H9 (cell line): ENCODE data around the gene HYPK. TPM values are rescaled to one million over a fixed set of nuclear protein-coding genes. Genes with fewer than 3 reads are reported as not detected.

Source experiments
- DNase-seq: peaks from one replicate; pipeline ENCODE4 v3.0.0-alpha.2; 2017
- H2AFZ ChIP-seq: one replicate; pipeline ENCODE4 v1.6.1; 2013; ENCODE audit warnings: mild to moderate bottlenecking, low read length, control low read depth, moderate library complexity
- H2AK5ac ChIP-seq: 2 replicates; pipeline ENCODE4 v1.6.1; 2013; ENCODE audit warnings: low read length, control low read depth, mixed read lengths; ENCODE audit not compliant: insufficient read length
- H2BK120ac ChIP-seq: one replicate; pipeline ENCODE4 v1.6.1; 2013; ENCODE audit warnings: low read depth, mild to moderate bottlenecking, low read length, control low read depth, inconsistent platforms; ENCODE audit not compliant: poor library complexity, severe bottlenecking
- H2BK12ac ChIP-seq: 2 replicates; pipeline ENCODE4 v1.6.1; 2013; ENCODE audit warnings: low read length, control low read depth, mixed read lengths, low read depth; ENCODE audit not compliant: insufficient read length
- H2BK15ac ChIP-seq: 2 replicates; pipeline ENCODE4 v1.6.1; 2013; ENCODE audit warnings: low read depth, low read length, control low read depth
- H2BK20ac ChIP-seq: one replicate; pipeline ENCODE4 v1.6.1; 2013; ENCODE audit warnings: low read depth, mild to moderate bottlenecking, low read length, control low read depth, inconsistent platforms; ENCODE audit not compliant: poor library complexity, severe bottlenecking
- H2BK5ac ChIP-seq: 2 replicates; pipeline ENCODE4 v1.6.1; 2013; ENCODE audit warnings: low read length, control low read depth, mixed read lengths; ENCODE audit not compliant: insufficient read length
- H3K14ac ChIP-seq: 2 replicates; pipeline ENCODE4 v1.6.1; 2013; ENCODE audit warnings: low read length, control low read depth; ENCODE audit not compliant: insufficient read depth
- H3K18ac ChIP-seq: 2 replicates; pipeline ENCODE4 v1.6.1; 2013; ENCODE audit warnings: low read depth, mild to moderate bottlenecking, mixed read lengths, low read length, control low read depth; ENCODE audit not compliant: insufficient read length
- H3K23ac ChIP-seq: 2 replicates; pipeline ENCODE4 v1.6.1; 2013; ENCODE audit warnings: low read length, control low read depth, mixed read lengths, low read depth; ENCODE audit not compliant: insufficient read length
- H3K23me2 ChIP-seq: 2 replicates; pipeline ENCODE4 v1.6.1; 2013; ENCODE audit warnings: low read depth, mild to moderate bottlenecking, mixed read lengths, low read length, control low read depth; ENCODE audit not compliant: insufficient read length, poor library complexity, severe bottlenecking
- H3K27ac ChIP-seq: 2 replicates; pipeline ENCODE4 v1.5.1; 2013; ENCODE audit warnings: low read length, control low read depth, mixed read lengths, low read depth; ENCODE audit not compliant: insufficient read length
- H3K27me3 ChIP-seq: 2 replicates; pipeline ENCODE4 v1.6.1; 2013; ENCODE audit warnings: low read length, control low read depth, inconsistent platforms; ENCODE audit not compliant: insufficient read depth
- H3K4ac ChIP-seq: 2 replicates; pipeline ENCODE4 v1.6.1; 2013; ENCODE audit warnings: low read depth, mild to moderate bottlenecking, control low read depth, inconsistent platforms, low read length, moderate library complexity
- H3K4me1 ChIP-seq: 2 replicates; pipeline ENCODE4 v1.6.1; 2013; ENCODE audit warnings: low read length, control low read depth, inconsistent platforms; ENCODE audit not compliant: insufficient read depth
- H3K4me2 ChIP-seq: 2 replicates; pipeline ENCODE4 v1.6.1; 2013; ENCODE audit warnings: low read length, control low read depth, mixed read lengths; ENCODE audit not compliant: insufficient read length, insufficient read depth
- H3K56ac ChIP-seq: 2 replicates; pipeline ENCODE4 v1.6.1; 2013; ENCODE audit warnings: low read depth, mild to moderate bottlenecking, mixed read lengths, low read length, control low read depth; ENCODE audit not compliant: insufficient read length
- H3K79me1 ChIP-seq: 2 replicates; pipeline ENCODE4 v1.6.1; 2013; ENCODE audit warnings: low read depth, mild to moderate bottlenecking, moderate library complexity, low read length, control low read depth, inconsistent platforms; ENCODE audit not compliant: insufficient read depth, poor library complexity, severe bottlenecking
- H3K79me2 ChIP-seq: 2 replicates; pipeline ENCODE4 v1.6.1; 2013; ENCODE audit warnings: low read length, control low read depth, inconsistent platforms; ENCODE audit not compliant: insufficient read depth
- H3K9ac ChIP-seq: 2 replicates; pipeline ENCODE4 v1.6.1; 2013; ENCODE audit warnings: low read length, control low read depth, mixed read lengths; ENCODE audit not compliant: insufficient read length; ENCODE audit errors: extremely low read depth
- H3K9me3 ChIP-seq: one replicate; pipeline ENCODE4 v1.6.1; 2013; ENCODE audit warnings: low read depth, low read length, inconsistent platforms; ENCODE audit not compliant: control insufficient read depth
- H3T11ph ChIP-seq: one replicate; pipeline ENCODE4 v1.6.1; 2013; ENCODE audit warnings: mild to moderate bottlenecking, low read length, control low read depth, inconsistent platforms
- H4K20me1 ChIP-seq: one replicate; pipeline ENCODE4 v1.6.1; 2013; ENCODE audit not compliant: control insufficient read depth, insufficient read length, insufficient read depth
- H4K5ac ChIP-seq: 2 replicates; pipeline ENCODE4 v1.6.1; 2013; ENCODE audit warnings: low read depth, mild to moderate bottlenecking, mixed read lengths, low read length, control low read depth; ENCODE audit not compliant: insufficient read length
- H4K8ac ChIP-seq: replicated peaks from 2 replicates; pipeline ENCODE4 v1.6.1; 2013; ENCODE audit warnings: low read length, control low read depth, mixed read lengths, low read depth; ENCODE audit not compliant: insufficient read length
- H4K91ac ChIP-seq: 2 replicates; pipeline ENCODE4 v1.6.1; 2013; ENCODE audit warnings: low read depth, mild to moderate bottlenecking, moderate library complexity, mixed read lengths, low read length, control low read depth; ENCODE audit not compliant: insufficient read length
- H3K27ac Mint-ChIP-seq, 3 experiments: 2 replicates in 2 of 3; 3 replicates in 1 of 3; pipeline ENCODE4 v1.8.0; 2020 to 2021; ENCODE audit warnings: mixed read lengths in 3 of 3, mild to moderate bottlenecking in 1 of 3, moderate library complexity in 1 of 3
- H3K27me3 Mint-ChIP-seq: 2 replicates; pipeline ENCODE4 v1.8.0; 2021; ENCODE audit warnings: low read depth, mild to moderate bottlenecking, moderate library complexity, mixed read lengths
- H3K36me3 Mint-ChIP-seq, 3 experiments: 2 replicates in 2 of 3; 3 replicates in 1 of 3; pipeline ENCODE4 v1.8.0; 2020 to 2021; ENCODE audit warnings: low read depth in 3 of 3, mixed read lengths in 3 of 3; ENCODE audit not compliant: insufficient read depth in 1 of 3
- H3K4me1 Mint-ChIP-seq, 2 experiments: 2 replicates each; pipeline ENCODE4 v1.8.0; 2020; ENCODE audit warnings: mixed read lengths in 2 of 2
- H3K4me3 Mint-ChIP-seq, 2 experiments: 2 replicates in 1 of 2; 3 replicates in 1 of 2; pipeline ENCODE4 v1.8.0; 2020 to 2021; ENCODE audit warnings: mild to moderate bottlenecking in 2 of 2, mixed read lengths in 2 of 2, moderate library complexity in 1 of 2
- H3K9me3 Mint-ChIP-seq, 2 experiments: 2 replicates in 1 of 2; 3 replicates in 1 of 2; pipeline ENCODE4 v1.8.0; 2020; ENCODE audit warnings: mild to moderate bottlenecking in 2 of 2, mixed read lengths in 2 of 2, moderate library complexity in 1 of 2
- WGBS: extraction: QIAGEN DNeasy Blood & Tissue Kit; methylation state at CpG from one replicate; pipeline ENCODE4 v1.1.7; 2013; ENCODE audit warnings: missing lambda C conversion rate, low lambda C conversion rate, mixed read lengths; ENCODE audit not compliant: insufficient read length; ENCODE audit errors: extremely low coverage; 5-methylcytosine and 5-hydroxymethylcytosine counted together
- total RNA-seq: library from RNA; stranded (reverse); gene quantifications from 2 replicates; pipeline ENCODE4 v1.2.1, GENCODE V29; 2021
- TF ChIP-seq, protein P1 (sequence below): fragments of 200-600 bp; sonication (generic); conservative IDR thresholded peaks from 3 replicates; pipeline ENCODE4 v1.8.0; 2021; ENCODE audit warnings: antibody characterized with exemption, mild to moderate bottlenecking

Gene HYPK
- total RNA-seq, 1 experiment from 2014 or later: 25.4 TPM

DNA sequence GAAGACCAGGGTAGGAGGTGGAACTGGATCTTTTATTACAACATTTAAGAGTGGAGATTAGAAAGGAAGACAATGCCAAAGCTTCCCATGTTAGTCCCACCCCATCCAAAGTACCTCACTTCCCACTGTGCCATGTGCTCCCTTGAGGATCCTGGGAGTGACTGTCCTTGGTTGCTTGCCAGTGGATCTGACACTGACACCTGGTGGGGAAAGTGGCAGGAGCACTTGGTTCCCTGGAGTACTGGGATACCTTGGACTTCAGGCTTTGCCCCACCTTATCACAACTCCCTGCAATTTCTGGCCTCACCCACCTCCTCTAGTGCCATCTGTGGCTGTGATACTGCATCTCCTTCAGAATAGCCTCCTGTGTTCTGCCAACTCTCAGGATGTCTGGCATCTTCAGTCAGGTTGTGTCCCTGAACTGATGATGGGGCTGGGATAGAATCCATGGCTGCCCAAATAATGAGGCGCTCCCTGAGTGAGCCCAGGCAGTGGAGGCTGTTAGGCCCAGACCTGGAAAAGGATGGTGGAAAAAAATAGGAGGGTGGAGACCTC lies 24.9 kb upstream of the HYPK start:
- Histone ChIP-seq H3K4me1 (no peaks in the 10 kb centered on the region; the same call in 1 of the 2 replicates), H3K79me2 (no peaks in the 10 kb centered on the region), H3K27ac (no peak overlapping the region), H2BK20ac (no peak overlapping the region), H3K4ac (no peak overlapping the region), H2BK120ac (no peak overlapping the region), H3T11ph (no peak overlapping the region), H3K4me2 (peak overlapping the region; percentile 98), H3K79me1 (no peaks in the 10 kb centered on the region), H3K9ac (no peak overlapping the region), H3K27me3 (no peaks in the 10 kb centered on the region), H2AK5ac (no peak overlapping the region), H3K23ac (no peak overlapping the region), H3K14ac (no peak overlapping the region), H2BK15ac (no peak overlapping the region), H4K8ac (no peak overlapping the region), H4K20me1 (no peaks in the 10 kb centered on the region), H3K9me3 (no peaks in the 10 kb centered on the region), H2BK5ac (no peak overlapping the region), H2AFZ (no peak overlapping the region), H4K91ac (no peak overlapping the region), H3K23me2 (peaks cover 13% of the 10 kb centered on the region), H4K5ac (no peak overlapping the region), H2BK12ac (no peak overlapping the region), H3K56ac (no peak overlapping the region), H3K18ac (no peak overlapping the region)
- Mint-ChIP-seq H3K4me3 (peak overlapping the region; percentile 82 to 92), H3K9me3 (no peaks in the 10 kb centered on the region; a peak in 1 of 5 replicates), H3K4me1 (peaks cover 12 to 13% of the 10 kb centered on the region in 2 experiments), H3K27me3 (no peaks in the 10 kb centered on the region; the same call in 1 of the 2 replicates), H3K27ac (no peak overlapping the region; a peak in 2 of 7 replicates), H3K36me3 (peaks cover 20 to 43% (median 29%) of the 10 kb centered on the region in 3 experiments; a peak in 6 of 7 replicates)
- peak; percentile 76 for DNase-seq
- TF ChIP-seq, protein P1, sequence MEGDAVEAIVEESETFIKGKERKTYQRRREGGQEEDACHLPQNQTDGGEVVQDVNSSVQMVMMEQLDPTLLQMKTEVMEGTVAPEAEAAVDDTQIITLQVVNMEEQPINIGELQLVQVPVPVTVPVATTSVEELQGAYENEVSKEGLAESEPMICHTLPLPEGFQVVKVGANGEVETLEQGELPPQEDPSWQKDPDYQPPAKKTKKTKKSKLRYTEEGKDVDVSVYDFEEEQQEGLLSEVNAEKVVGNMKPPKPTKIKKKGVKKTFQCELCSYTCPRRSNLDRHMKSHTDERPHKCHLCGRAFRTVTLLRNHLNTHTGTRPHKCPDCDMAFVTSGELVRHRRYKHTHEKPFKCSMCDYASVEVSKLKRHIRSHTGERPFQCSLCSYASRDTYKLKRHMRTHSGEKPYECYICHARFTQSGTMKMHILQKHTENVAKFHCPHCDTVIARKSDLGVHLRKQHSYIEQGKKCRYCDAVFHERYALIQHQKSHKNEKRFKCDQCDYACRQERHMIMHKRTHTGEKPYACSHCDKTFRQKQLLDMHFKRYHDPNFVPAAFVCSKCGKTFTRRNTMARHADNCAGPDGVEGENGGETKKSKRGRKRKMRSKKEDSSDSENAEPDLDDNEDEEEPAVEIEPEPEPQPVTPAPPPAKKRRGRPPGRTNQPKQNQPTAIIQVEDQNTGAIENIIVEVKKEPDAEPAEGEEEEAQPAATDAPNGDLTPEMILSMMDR: peak; percentile 63
- WGBS: no CpG with 5 or more reads among the region's 1 CpG
